IPS-NIHi11 (cell line): ENCODE data around the gene LIN7C.

Experiments used
- DNase-seq: peaks from one replicate; pipeline ENCODE4 v3.0.0; 2012; ENCODE audit warnings: mixed read lengths, low spot score

The LIN7C gene

DNA sequence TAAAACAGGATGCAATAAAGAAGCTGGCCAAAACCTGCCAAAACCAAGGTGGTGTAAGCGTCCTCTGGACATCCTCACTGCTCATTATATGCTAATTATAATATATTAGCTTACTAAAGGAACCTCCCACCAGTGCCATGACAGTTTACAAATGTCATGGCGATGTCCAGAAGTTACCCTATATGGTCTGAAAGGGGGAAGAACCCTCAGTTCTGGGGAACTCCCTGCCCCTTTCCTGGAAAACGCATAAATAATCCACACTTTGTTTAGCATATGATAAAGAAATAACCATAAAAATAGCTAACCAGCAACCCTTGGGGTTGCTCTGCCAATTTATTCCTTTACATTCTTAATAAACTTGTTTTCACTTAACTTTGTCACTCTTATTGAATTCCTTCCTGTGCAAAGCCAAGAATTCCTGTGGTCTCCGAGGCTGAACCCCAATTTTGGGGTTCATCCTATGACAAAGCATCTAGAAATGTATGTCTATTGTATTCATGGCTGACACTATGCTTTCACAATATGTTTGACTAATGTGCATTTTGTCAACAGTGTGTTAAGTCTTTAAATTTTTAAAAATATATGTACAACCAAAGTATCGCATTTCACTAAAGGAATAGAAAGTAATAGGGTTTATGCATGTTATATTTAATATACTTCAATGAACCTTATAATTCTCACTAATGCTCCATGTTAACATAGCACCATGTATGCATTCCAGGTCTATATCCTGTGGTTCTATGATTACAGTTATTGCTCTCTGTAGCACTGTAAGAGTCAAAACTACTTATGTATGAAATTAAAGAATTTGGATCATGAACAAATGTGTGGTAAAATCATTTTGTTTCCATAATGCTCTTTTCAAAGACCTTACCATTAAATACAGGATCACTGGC lies 59.0 kb downstream of the LIN7C start:
- no peak for DNase-seq

DNA sequence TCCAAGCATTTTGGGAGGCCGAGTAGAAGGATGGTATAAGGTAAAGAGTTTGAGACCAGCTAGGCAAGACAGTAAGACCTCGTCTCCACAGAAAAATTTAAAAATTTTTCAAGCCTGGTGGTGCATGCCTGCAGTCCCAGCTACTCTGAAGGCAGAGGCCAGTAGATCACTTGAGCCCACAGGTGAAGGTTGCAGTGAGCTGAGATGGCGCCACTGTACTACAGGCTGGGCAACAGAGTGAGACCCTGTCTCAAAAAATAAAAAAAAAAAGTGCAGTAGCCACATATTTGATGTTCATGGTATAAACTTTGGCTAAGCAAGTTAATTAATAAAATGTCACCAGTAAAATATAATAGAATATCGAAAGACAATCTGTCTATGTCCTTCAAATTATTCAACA lies 60.9 kb downstream of the LIN7C start:
- no peak for DNase-seq

DNA sequence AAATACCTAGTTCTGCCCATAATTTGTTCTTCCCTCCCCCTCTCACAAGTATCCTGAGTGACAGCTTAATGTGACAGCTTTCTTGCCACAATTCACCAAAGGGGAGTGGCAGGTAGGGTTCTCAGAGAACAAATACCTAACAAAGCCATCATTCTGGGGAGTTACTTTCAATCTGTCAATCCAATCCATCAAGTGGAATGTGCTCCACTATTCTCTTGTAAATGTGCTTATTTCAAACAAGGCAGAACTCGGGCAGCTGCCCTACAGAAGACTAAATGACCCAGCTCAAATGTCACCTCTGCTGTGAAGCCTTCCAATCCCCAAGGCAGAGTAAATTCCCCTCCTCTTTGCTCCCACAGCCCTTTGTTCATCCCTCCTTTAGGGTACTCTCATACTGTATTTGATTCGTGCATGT lies 61.8 kb downstream of the LIN7C start:
- peak; percentile 73 for DNase-seq
